Stimulated activated CD8-positive, alpha-beta memory T cell treated with anti-CD3 and anti-CD28 coated beads, Interleukin-12 subunit alpha, Interleukin-12 subunit beta, amount 100 ng/mL, for 4 hours (primary cell): ENCODE results near the gene MSRB3.
"Not testable (repeated sequence)": the region's sequence is repeated elsewhere in the genome, so short reads cannot be mapped to it uniquely, and the experiment has no call there.

ENCODE experiments used
- DNase-seq: peaks from one replicate; pipeline ENCODE4 v3.0.0-alpha.2; 2020; ENCODE audit warnings: low read depth

MSRB3 gene

GRCh38 chr12:65403188-65403587, 124.7 kb downstream of the MSRB3 start:
- no peak for DNase-seq

DNA sequence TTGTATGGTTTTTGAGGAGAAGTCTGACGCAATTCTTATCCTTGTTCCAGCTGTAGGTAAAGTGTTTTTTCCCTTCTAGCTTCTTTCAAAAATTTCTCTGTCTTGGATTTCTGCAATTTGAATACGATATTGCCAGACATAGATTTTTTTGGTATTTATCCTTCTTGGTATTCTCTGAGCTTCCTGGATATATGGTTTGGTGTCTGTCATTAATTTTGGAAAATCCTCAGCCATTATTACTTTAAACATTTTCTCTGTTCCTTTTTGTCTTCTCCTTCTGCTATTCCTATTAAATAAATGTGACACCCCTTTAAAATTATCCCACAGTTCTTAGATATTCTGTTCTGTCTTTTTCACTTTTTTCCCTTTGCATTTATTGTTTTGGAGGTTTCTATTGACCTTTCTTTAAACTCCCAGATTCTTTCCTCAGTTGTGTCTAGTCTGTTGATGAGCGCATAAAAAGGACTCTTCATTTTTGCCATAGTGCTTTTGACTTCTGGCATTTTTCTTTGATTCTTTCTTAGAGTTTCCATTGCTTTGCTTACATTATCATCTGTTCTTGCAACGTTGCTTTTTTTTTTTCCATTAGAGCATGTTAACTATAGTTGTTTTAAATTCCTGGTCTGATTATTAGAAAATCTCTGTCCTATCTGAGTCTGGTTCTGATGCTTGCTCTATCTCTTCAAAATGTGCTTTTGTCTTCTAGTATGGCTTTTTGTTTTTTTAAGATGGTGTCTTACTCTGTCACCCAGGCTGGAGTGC, 129.1 kb downstream of the MSRB3 start:
- DNase-seq = no peak

DNA sequence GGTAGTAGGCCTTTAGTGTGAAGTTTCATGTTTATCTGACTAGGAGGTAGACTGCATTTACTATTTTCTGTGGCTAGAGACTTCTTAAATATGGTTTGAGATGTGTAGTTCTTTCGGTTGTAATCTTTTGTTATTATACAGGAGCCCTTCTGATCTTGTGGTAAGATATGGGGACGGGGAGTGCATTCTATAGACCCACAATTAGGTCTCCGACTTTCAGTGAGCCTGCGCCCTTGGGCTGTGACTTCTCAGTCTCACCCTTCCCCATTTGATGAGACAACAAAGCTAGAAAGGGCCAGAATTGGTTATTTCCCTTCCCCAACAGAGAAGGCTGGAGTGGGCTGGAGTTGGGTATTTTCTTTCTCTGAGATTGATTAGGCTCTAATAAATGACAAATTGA, 130.0 kb downstream of the MSRB3 start:
- no peak for DNase-seq

GRCh38 chr12:65409726-65410125, 131.2 kb downstream of the MSRB3 start:
- no peak for DNase-seq

- no peak for DNase-seq
These were observed 132.7 kb downstream of the MSRB3 start for GRCh38 chr12:65411171-65411570.

DNA sequence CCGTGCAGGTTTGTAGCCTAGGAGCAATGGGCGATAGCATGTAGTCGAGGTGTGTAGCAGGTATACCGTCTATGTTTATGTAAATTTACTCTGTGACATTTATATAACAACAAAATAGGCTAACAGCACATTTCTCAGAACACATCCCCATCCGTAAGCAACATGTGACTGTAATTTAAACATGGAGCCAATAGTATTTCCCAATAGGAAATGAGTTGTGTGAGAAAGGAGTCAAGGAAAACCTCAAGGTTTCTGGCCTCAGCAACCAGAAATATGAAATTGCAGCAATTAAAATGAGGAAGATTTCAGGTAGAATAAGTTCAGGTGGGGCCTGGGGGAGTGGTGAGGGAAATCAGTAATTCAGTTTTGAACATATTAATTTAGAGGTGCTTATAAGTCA, 136.0 kb downstream of the MSRB3 start:
- DNase-seq = no peak

GRCh38 chr12:65415826-65416225, 137.3 kb downstream of the MSRB3 start:
- DNase-seq = no peak

DNA sequence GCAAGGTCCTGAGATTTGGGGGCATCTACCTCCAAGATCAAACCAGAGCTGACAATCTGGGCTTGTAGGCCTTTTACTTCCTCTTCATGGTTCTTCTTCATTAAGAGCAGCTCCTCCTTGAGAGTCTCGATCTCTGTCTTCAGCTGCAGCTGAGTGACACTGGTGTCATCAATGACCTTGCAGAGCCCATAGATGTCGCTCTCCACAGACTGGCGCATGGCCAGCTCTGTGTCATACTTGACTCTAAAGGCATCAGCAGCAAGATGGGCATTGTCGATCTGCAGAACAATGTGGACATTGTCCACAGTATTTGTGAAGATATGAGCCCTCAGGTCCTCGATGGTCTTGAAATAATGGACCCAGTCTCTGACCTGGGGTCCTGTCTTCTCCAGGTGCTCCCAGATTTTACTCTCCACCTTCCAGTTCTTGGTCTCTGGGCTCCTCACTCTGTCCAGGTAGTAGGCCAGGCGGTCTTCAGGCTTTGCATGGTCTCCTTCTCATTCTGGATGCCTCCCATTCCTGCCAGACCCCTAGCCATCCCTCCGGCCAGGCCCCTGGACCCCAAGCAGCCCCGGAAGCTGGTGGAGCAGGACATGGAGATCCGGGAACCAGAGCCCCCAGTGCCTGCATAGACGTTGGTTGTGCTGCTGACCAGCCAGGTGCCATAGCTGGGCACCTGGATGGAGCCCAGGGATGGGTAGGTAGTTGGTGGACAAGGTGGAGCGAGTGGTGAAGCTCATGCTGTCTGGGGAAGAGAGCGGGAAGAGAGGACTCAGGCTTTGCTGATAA, 141.0 kb downstream of the MSRB3 start:
- no peak for DNase-seq

- DNase-seq = no peak
These were observed 142.5 kb downstream of the MSRB3 start for GRCh38 chr12:65420941-65421340.

DNA sequence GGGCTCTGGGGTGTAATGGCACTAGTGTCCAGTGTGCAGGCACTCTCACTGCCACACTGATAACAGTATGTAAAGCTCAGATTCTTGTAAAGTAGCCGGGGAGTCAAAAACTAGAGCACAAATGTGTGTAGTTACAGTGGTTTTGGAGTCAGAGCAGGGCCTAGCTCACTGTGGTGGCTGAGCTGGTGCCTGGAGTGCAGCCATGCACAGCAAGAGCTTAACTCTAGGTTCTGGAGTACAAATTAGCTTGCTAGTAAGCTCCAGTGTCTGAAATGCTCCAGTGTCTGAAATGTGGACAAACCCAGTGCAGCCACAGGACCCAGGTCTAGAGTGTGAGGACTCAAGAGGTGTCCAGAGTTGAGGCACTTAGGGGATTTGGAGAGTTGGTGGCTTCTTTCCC, 149.2 kb downstream of the MSRB3 start:
- DNase-seq = no peak

GRCh38 chr12:65430006-65430405, 151.5 kb downstream of the MSRB3 start:
- DNase-seq = no peak

DNA sequence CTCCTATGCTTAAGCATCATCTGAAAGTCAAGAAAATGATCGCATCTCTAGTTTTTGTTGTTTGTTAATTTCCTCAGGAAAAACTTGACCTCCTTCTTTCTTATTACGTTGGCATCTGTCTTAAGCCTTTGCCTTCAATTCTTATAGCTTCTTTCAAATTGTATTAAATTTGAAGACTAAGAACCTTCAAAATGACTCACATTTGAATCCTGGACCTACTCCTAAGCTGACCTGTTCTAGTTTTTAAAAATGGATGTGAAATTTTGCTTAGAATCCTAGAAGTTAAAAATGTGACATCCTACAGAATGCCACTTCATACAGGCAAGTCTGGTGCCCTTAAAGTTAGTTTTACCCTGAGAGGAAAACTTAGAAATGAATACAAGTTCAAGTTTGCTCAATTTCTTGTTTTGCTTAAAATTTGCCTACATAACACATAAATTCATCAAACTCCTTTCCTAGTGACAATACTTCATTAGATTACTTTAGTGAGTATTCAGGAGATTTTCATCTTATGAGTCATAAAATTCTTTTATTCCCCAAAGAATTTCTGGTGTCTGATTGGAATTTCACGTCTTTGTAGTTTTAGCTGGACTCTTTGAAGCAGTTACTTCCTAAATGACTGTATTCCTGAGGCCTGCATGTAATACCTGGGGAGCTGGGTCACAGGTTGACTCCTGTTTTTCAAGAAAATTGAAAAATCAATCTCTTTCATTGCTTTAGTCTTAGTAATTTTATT, 152.3 kb downstream of the MSRB3 start:
- DNase-seq = no peak

DNA sequence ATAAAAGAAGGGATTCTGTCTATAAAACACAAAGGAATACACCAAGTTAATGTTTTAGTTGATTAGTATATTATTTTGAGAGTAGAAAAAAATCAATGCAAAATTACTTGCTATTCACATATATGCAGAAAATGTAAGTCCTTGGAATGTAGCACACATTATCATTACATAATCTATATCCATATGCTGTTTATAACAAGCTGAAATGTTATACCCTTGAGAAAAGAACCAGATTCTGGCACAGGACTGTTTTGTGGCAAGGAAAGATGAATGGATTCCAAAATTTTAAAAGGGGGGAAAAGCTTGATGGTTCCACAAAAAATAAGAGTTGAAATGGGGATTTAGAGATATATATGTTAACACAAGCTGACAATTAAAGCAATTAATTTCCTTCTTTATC, 153.6 kb downstream of the MSRB3 start:
- DNase-seq = no peak

- no peak for DNase-seq
These were observed 154.2 kb downstream of the MSRB3 start for GRCh38 chr12:65432651-65433050.

GRCh38 chr12:65434737-65435136, 156.3 kb downstream of the MSRB3 start:
- no peak for DNase-seq

GRCh38 chr12:65443038-65443437, 164.6 kb downstream of the MSRB3 start:
- DNase-seq = no peak

DNA sequence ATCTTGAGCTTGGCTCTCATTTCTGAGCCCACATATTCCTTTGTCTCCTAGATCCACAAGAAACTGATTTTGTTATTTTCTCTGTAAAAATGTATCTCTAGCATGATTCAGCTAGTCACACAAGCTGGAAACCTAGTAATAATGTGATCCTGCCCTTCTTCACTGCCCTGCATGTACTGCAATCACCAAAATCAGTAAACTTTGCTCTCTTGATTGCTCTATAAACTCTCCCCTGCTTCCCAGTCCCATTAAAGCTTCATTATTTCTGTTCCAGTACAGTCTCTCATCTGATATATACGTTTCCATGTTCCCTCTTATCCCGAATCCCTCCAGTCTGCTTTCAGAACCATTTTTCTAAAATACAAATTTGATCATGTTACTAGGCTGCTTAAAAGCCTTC, 166.5 kb downstream of the MSRB3 start:
- DNase-seq = no peak

DNA sequence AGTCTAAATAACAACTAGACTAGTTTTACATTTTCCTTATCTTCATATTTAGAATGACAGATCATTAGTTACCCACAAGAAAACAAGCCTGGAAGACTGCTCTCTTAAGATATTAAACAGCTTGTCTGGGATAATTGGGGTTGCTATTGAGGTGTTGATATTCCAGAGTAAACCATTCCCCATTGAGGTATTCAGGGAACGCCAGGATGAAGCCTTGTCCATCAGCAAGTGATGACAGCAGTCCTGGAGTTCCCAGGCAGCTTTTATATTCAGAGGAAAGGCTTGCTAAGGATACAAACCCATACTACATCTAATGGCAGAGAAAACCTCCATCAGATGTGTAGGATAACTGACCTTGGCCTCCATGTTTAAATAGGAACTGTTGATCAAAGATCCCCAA, 168.4 kb downstream of the MSRB3 start:
- DNase-seq = no peak

- DNase-seq = no peak
These were observed 170.9 kb downstream of the MSRB3 start for GRCh38 chr12:65449400-65449799.

GRCh38 chr12:65450625-65451024, 172.1 kb downstream of the MSRB3 start:
- DNase-seq = no peak

- no peak for DNase-seq
These were observed 175.8 kb downstream of the MSRB3 start for GRCh38 chr12:65454115-65454787.

GRCh38 chr12:65457341-65457740, 178.9 kb downstream of the MSRB3 start:
- DNase-seq = not testable (repeated sequence)
